Sciatic nerve (tissue), 2 donors: ENCODE results near the gene ZNF701. TPM values are rescaled to one million over a fixed set of nuclear protein-coding genes. Genes with fewer than 3 reads are reported as not detected.
"Not testable (repeated sequence)": the region's sequence is repeated elsewhere in the genome, so short reads cannot be mapped to it uniquely, and the experiment has no call there.

Experiments used
- ATAC-seq: fragments of 200-7000 bp; cut with Tn5 transposase; one replicate; pipeline ENCODE4 v1.9.1; 2020; ENCODE audit warnings: mild to moderate bottlenecking, moderate library complexity
- DNase-seq: peaks from one replicate; pipeline ENCODE4 v3.0.0-alpha.2; 2020; ENCODE audit warnings: low spot score
- intact Hi-C: fragments of 100-400 bp; cut with DNase I; formaldehyde crosslinking; loops from one replicate; pipeline ENCODE4 v1.14.2; 2022
- total RNA-seq: library from RNA; stranded (reverse); fragmentation: NEBNext Ultra II Directional; extraction: Animal tissue kit (Norgen Biotek cat#: 25700); gene quantifications from one replicate; pipeline ENCODE4 v1.2.1, GENCODE V29; 2021
- donor health status: DM: no; HTN: no; CAD: no.
- donor health status: DM: no; HTN: no; CAD: no.

ZNF701 gene
- total RNA-seq, 1 donor from 2014 or later, result 22.4 TPM

DNA sequence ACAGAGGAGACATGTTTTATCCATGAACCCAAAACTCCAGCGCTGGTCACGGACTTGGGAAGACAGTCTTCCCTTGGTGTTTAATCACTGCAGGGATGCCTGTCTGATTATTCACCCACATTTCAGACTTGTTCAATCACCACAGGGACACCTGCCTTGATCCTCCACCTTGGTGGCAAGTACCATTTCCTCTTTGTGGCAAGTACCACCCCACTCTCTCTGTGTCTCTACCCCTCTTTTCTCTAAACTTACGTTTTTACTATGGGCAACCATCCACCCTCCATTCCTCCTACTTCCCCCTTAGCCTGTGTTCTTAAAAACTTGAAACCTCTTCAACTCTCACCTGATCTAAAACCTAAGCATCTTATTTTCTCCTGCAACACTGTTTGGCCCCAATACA, 51.3 kb downstream of the ZNF701 start:
- ATAC-seq (no peak), DNase-seq (no peak)
- intact Hi-C loops, result no loop called here

DNA sequence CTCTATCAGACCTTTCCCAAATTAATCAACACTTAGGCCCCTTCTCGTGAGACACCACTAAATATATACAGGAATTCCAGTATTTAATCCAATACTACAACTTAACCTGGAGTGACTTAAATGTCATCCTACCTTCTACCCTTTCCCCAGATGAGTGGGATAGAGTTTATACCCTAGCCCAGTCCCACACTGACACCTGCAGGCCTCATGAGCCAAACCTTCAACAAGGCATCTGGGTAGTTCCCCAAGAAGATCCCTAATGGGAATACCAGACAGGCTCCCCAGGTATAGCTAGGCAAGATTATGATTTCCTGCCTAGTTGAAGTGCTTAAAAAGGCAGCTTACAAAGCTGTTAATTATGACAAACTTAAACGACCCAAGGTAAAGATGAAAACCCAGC, 52.2 kb downstream of the ZNF701 start:
- no peak for DNase-seq
- no peak for ATAC-seq
- intact Hi-C loops, result no loop called here

DNA sequence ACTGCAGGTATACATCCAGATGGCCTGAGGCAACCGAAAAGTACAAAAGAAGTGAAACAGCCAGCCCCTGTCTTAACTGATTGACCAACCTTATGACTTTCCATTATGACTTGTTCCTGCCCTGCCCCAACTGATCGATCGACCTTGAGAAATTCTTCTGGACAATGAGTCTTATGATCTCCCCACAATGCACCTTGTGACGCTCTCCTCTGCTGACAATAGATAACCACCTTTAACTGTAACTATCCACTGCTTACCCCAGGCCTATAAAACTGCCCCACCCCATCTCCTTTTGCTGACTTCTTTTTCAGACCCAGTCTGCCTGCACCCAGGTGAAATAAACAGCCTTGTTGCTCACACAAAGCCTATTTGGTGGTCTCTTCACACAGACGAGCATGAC, 56.8 kb downstream of the ZNF701 start:
- intact Hi-C loops, result no loop called here
- ATAC-seq, result no peak
- DNase-seq, result no peak

DNA sequence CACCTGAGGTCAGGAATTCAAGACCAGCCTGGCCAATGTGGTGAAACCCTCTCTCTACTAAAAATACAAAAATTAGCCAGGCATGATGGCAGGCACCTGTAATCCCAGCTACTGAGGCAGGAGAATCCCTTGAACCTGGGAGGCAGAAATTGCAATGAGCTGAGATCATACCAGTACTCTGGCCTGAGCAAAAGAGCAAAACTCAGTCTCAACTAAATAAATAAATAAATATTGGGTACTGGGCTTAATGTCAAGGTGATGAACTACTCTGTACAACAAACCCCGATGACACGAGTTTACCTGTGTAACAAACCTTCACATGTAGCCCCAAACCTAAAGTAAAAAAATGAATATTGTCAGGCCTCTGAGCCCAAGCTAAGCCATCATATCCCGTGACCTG, 57.4 kb downstream of the ZNF701 start:
- ATAC-seq, DNase-seq, intact Hi-C loops: not testable (repeated sequence)

DNA sequence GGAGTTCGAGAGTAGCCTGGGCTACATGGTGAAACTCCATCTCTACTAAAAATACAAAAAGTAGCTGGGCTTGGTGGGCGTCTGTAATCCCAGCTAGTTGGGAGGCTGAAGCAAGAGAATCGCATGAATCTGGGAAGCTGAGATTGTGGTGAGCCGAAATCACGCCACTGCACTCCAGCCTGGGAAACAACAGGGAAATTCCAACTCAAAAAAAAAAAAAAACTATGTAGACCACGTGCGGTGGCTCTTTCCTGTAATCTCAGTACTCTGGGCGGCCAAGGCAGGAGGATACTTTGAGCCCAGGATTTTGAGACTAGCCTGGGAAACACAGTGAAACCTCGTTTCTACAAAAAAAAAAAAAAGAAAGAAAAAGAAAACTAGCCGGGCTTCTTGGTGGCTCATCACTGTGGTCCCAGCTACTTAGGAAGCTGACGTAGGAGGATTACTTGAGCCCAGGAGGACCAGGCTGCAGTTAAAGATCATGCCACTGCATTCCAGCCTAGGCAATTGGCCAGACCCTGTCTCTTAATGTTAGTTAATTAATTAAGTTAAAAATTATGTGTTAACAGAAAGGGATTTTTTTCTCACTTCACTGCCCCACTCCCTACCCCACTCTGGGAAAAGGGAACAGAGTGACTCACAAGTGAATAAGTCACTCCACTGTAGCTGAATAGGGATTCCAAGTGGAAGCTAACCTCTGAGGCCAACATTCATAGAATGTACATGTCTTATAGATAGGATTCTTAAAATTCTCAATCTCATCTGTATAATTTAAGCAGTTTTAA, 65.9 kb downstream of the ZNF701 start:
- intact Hi-C loops, result no loop called here
- no peak for ATAC-seq
- DNase-seq, result no peak

Other genes starting within 250 kb of the ZNF701 start
- 5.5 TPM for gene ZNF610, start 234.0 kb upstream of the ZNF701 start, total RNA-seq
- gene ZNF880, start 200.4 kb upstream of the ZNF701 start, total RNA-seq, result 25.9 TPM
- gene ZNF528, start 172.4 kb upstream of the ZNF701 start, total RNA-seq, result 42.8 TPM
- gene ZNF534, start 141.1 kb upstream of the ZNF701 start, total RNA-seq, result 2.3 TPM
- gene ZNF578, start 116.7 kb upstream of the ZNF701 start, total RNA-seq, result 4.9 TPM
- gene ZNF808, start 42.6 kb upstream of the ZNF701 start, total RNA-seq, result 38.1 TPM
- gene ZNF83, start 68.1 kb downstream of the ZNF701 start, total RNA-seq, result 68.6 TPM
- 26.6 TPM for gene ZNF611, start 164.8 kb downstream of the ZNF701 start, total RNA-seq
- gene ZNF600, start 216.5 kb downstream of the ZNF701 start, total RNA-seq, result 12.3 TPM